Liver (tissue), 9 donors: Measurements from ENCODE around the gene VAMP1. TPM values are rescaled to one million over a fixed set of nuclear protein-coding genes. Genes with fewer than 3 reads are reported as not detected.

Experiments used
- DNase-seq: peaks from one replicate; pipeline ENCODE4 v3.0.0-alpha.2; 2017; ENCODE audit warnings: low spot score
- H3K27ac ChIP-seq, 2 donors: one replicate each; pipeline ENCODE4 v1.7.0; 2013; ENCODE audit warnings: inconsistent platforms in 2 of 2, low read length in 2 of 2, control low read depth in 1 of 2, low read depth in 1 of 2, mild to moderate bottlenecking in 1 of 2
- H3K27me3 ChIP-seq, 4 donors: one replicate each; pipeline versions ENCODE4 v1.6.1 to v1.7.0; 2013; ENCODE audit warnings: low read length in 3 of 4, inconsistent platforms in 1 of 4, mild to moderate bottlenecking in 1 of 4, moderate library complexity in 1 of 4; ENCODE audit not compliant: control insufficient read depth in 4 of 4, insufficient read depth in 4 of 4
- H3K36me3 ChIP-seq, 4 donors: one replicate each; pipeline versions ENCODE4 v1.6.1 to v1.7.0; 2013; ENCODE audit warnings: low read length in 3 of 4, mild to moderate bottlenecking in 3 of 4, low read depth in 1 of 4, moderate library complexity in 1 of 4; ENCODE audit not compliant: control insufficient read depth in 4 of 4, insufficient read depth in 3 of 4
- H3K4me1 ChIP-seq, 4 donors: one replicate each; pipeline versions ENCODE4 v1.6.1 to v1.7.0; 2013; ENCODE audit warnings: low read length in 3 of 4, mild to moderate bottlenecking in 3 of 4, moderate library complexity in 1 of 4; ENCODE audit not compliant: control insufficient read depth in 4 of 4, insufficient read depth in 4 of 4
- H3K4me3 ChIP-seq, 3 donors: one replicate each; pipeline versions ENCODE4 v1.6.1 to v1.7.0; 2013; ENCODE audit warnings: low read length in 3 of 3, control low read depth in 1 of 3, low read depth in 1 of 3, mild to moderate bottlenecking in 1 of 3
- H3K9ac ChIP-seq, 2 donors: one replicate each; pipeline ENCODE4 v1.7.0; 2013; ENCODE audit warnings: low read length in 2 of 2, mild to moderate bottlenecking in 2 of 2, moderate library complexity in 2 of 2, control low read depth in 1 of 2, low read depth in 1 of 2
- H3K9me3 ChIP-seq, 4 donors: one replicate each; pipeline versions ENCODE4 v1.6.1 to v1.7.0; 2013; ENCODE audit warnings: low read length in 3 of 4; ENCODE audit not compliant: control insufficient read depth in 4 of 4
- ATF3 ChIP-seq: IDR thresholded peaks from 2 replicates; pipeline ENCODE4 v1.6.1; 2016; ENCODE audit warnings: antibody characterized with exemption
- CTCF ChIP-seq: fragments of 150-350 bp; IDR thresholded peaks from 2 replicates; pipeline ENCODE4 v1.5.1; 2017; ENCODE audit warnings: improper control_type of control experiment, low read depth, low read length; ENCODE audit not compliant: missing input control
- EGR1 ChIP-seq, 2 donors: IDR thresholded peaks; 2 replicates each; pipeline ENCODE4 v1.6.1; 2016 to 2018; ENCODE audit warnings: antibody characterized with exemption in 2 of 2, low read depth in 2 of 2
- FOXA1 ChIP-seq: IDR thresholded peaks from 2 replicates; pipeline ENCODE4 v1.6.1; 2016; ENCODE audit warnings: antibody characterized with exemption
- GABPA ChIP-seq, 2 donors: IDR thresholded peaks in 1 of 2; conservative IDR thresholded peaks in 1 of 2; 2 replicates each; pipeline ENCODE4 v1.6.1; 2016; ENCODE audit warnings: antibody characterized with exemption in 2 of 2, mild to moderate bottlenecking in 1 of 2, moderate library complexity in 1 of 2
- NR2F2 ChIP-seq: IDR thresholded peaks from 2 replicates; pipeline ENCODE4 v1.6.1; 2016; ENCODE audit warnings: antibody characterized with exemption
- RAD21 ChIP-seq, 2 donors: IDR thresholded peaks; 2 replicates each; pipeline ENCODE4 v1.6.1; 2016; ENCODE audit warnings: antibody characterized with exemption in 2 of 2, mild to moderate bottlenecking in 2 of 2
- SP1 ChIP-seq: IDR thresholded peaks from 2 replicates; pipeline ENCODE4 v1.6.1; 2018; ENCODE audit warnings: antibody characterized with exemption, mild to moderate bottlenecking
- ZBTB33 ChIP-seq: IDR thresholded peaks from 2 replicates; pipeline ENCODE4 v1.6.1; 2016; ENCODE audit warnings: antibody characterized with exemption
- WGBS: extraction: QIAGEN DNeasy Blood & Tissue Kit; methylation state at CpG from one replicate; pipeline ENCODE4 v1.1.7; 2013; 5-methylcytosine and 5-hydroxymethylcytosine counted together
- polyA plus RNA-seq, 2 donors: library from polyadenylated mRNA; stranded (reverse) in 1 of 2; unstranded in 1 of 2; fragments of 200-250 nt in 1 of 2; fragments of >200 nt in 1 of 2; fragmentation: Nextera tagmentation in 1 of 2; extraction: Ambion mirVana in 1 of 2; gene quantifications; one replicate each; pipeline versions ENCODE4 v1.2.1 to v1.2.3, GENCODE V29; 2013 to 2015
- total RNA-seq, 2 donors: library from RNA; depleted of rRNA; stranded (reverse); fragments of >200 nt; gene quantifications; one replicate each; pipeline ENCODE4 v1.2.3, GENCODE V29; 2014
- donor health status: healthy.
- donor health status: healthy.
- donor health status: healthy.
- donor health status: healthy.
- donor health status: healthy.

Gene VAMP1
- total and polyA plus RNA-seq, 4 donors: 2.4 to 6.4 (median 5.0) TPM

- 87% methylated on average over 9 of the region's 9 CpGs for WGBS
- H3K9me3 ChIP-seq: no peaks in the 10 kb centered on the region
- H3K9ac ChIP-seq: no peak overlapping the region
- no peaks in the 10 kb centered on the region for H3K27me3 ChIP-seq
- DNase-seq: no peak
- peaks cover 2 to 11% (median 3%) of the 10 kb centered on the region in 4 donors for H3K36me3 ChIP-seq
- H3K4me1 ChIP-seq: no peaks in the 10 kb centered on the region
- no peak overlapping the region for H3K27ac ChIP-seq
- no peak overlapping the region for H3K4me3 ChIP-seq
- TF ChIP-seq ZBTB33: no peak
- no peak for TF ChIP-seq EGR1 (IDR thresholded peaks at IDR 0.05; ENCODE audit: low read depth in 2 of 2)
- no peak for TF ChIP-seq ATF3
- TF ChIP-seq FOXA1: no peak
- no peak for TF ChIP-seq NR2F2
Observed at GRCh38 chr12:6442836-6443235, 27.6 kb downstream of the VAMP1 start.

GRCh38 chr12:6440391-6440790 lies 30.1 kb downstream of the VAMP1 start:
- H3K9ac ChIP-seq: no peak overlapping the region
- WGBS: 67% methylated on average over 1 of the region's 1 CpG

GRCh38 chr12:6438345-6438744 lies 32.1 kb downstream of the VAMP1 start:
- no peak for DNase-seq
- no peak overlapping the region for H3K27ac ChIP-seq
- TF ChIP-seq CTCF (no peak), SP1 (no peak), GABPA (IDR thresholded peaks at IDR 0.05 in 1 of 2, conservative IDR thresholded peaks at IDR 0.05 in 1 of 2) (no peak), ZBTB33 (no peak)
- peaks cover 0 to 3% (median 1%) of the 10 kb centered on the region in 4 donors for H3K36me3 ChIP-seq
- H3K4me3 ChIP-seq: no peak overlapping the region
- no peaks in the 10 kb centered on the region for H3K9me3 ChIP-seq
- no peak overlapping the region for H3K9ac ChIP-seq
- H3K4me1 ChIP-seq: no peaks in the 10 kb centered on the region
- no peaks in the 10 kb centered on the region for H3K27me3 ChIP-seq
- WGBS: 94% methylated on average over 12 of the region's 12 CpGs

More at GRCh38 chr12:6440391-6440790, 30.1 kb downstream of the VAMP1 start:
- no peaks in the 10 kb centered on the region for H3K27me3 ChIP-seq
- DNase-seq: no peak
- peaks cover 0 to 3% (median 2%) of the 10 kb centered on the region in 4 donors for H3K36me3 ChIP-seq
- TF ChIP-seq RAD21 (IDR thresholded peaks at IDR 0.05): no peak
- no peaks in the 10 kb centered on the region for H3K4me1 ChIP-seq
- H3K27ac ChIP-seq: no peak overlapping the region
- no peak overlapping the region for H3K4me3 ChIP-seq
- no peaks in the 10 kb centered on the region for H3K9me3 ChIP-seq
